GM19468 (cell line): ENCODE results near the gene CNOT11.
"Not testable (repeated sequence)": the region's sequence is repeated elsewhere in the genome, so short reads cannot be mapped to it uniquely, and the experiment has no call there.

ENCODE experiments used
- ATAC-seq: cut with Tn5 transposase; IDR thresholded peaks from one replicate; pipeline ENCODE4 v1.9.1; 2021; ENCODE audit warnings: mild to moderate bottlenecking, moderate library complexity, moderate number of reproducible peaks; ENCODE audit not compliant: unreplicated experiment; ENCODE audit errors: extremely low read depth

CNOT11 gene

DNA sequence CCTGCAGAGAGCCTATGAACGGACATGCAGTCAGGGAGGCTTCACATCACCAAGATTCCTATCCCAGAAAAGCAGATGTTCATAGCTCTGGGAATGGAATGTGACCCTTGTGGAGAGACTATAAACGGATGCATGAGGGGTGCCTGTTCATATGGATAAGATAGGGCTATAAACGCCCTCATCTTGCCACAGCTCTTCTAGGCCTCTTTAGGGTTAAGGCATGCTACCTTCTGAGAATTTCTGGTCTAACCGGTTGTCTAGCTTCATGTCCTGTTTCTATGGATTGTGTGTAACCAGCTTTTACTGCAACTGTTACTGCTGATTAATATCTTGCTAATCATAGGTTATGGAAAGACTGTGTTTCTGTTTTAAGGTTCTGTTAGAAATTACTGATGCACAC, 8.3 kb upstream of the CNOT11 start:
- not testable (repeated sequence) for ATAC-seq

DNA sequence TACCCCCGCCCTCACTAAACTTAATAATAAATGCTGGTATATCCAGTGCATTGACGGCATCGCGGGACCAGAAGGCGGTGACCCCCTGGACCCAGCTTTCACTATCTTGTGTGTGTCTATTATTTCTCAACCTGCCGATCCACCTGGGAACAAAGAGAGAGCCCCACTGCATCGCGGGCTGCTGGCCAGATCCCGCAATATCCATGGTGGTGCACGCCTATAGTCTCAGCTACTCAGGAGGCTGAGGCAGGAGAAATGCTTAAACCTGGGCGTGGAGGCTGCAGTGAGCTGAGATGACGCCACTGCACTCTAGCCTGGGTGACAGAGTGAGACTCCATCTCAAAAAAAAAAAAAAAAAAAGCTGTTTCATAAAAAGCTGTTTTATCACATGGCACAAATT, 7.8 kb upstream of the CNOT11 start:
- not testable (repeated sequence) for ATAC-seq

DNA sequence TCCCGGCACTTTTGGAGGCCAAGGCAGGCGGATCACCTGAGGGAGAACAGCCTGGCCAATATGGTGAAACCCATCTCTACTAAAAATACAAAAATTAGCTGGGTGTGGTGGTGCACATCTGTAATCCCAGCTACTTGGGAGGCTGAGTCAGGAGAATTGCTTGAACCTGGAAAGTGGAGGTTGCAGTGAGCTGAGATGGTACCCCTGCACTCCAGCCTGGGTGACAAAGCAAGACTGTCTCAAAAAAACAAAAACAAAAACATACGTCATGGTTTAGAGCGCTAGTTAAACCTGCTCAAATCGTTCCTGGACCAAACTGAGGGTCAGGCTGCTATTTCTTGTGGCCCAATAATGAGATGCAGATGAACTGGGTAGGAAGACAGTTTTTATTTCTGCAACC, 7.2 kb upstream of the CNOT11 start:
- not testable (repeated sequence) for ATAC-seq

DNA sequence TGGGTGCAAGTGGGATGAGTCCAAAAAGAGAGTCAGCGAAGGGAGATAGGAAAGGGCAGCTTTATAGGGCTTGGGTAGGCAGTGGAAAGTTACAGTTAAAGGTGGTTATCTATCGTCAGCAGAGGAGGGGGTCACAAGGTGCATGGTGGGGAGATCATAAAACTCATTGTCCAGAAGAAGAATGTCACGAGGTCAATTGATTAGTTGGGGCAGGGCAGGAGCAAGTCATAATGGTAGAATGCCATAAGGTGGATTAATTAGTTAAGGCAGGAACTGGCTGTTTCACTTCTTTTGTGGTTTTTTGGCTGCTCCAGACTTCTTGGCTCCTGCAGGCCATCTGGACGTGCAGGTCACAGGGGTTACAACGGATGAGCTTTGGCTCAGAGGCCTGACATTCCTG, 3.9 kb upstream of the CNOT11 start:
- not testable (repeated sequence) for ATAC-seq

DNA sequence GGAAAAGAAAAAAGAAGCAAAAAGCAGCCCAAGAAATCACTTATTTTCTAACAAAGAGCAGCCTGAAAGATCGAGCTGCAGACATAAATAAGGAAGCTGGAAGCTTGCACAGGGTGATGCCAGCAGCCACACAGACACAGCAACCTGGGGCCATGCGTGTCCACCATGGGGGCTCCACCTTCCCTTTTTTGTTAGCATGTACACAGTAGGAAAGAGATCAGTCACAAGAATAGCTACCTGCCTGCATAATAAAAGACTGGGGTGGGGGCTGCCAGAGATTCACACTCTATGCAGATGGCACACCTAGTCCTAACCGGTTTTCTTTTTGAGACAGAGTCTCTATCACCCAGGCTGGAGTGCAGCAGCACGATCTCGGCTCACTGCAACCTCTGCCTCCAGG, 2.9 kb upstream of the CNOT11 start:
- no peak for ATAC-seq

DNA sequence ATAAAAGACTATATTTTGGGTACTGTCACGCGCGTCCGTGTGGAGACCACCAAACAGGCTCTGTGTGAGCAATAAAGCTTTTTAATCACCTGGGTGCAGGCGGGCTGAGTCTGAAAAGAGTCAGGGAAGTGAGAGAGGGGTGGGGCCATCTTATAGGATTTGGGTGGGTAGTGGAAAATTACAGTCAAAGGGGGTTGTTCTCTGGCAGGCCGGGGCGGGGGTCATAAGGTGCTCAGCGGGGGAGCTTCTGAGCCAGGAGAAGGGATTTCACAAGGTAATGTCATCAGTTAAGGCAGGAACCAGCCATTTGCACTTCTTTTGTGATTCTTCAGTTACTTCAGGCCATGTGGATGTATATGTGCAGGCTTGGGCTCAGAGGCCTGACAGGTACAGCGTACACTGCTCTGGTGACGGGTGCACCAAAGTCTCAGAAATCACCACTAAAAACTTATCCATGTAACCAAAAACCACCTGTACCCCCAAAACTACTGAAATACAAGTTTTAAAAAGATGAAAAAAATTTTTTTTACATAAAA, 1.4 kb upstream of the CNOT11 start:
- not testable (repeated sequence) for ATAC-seq

DNA sequence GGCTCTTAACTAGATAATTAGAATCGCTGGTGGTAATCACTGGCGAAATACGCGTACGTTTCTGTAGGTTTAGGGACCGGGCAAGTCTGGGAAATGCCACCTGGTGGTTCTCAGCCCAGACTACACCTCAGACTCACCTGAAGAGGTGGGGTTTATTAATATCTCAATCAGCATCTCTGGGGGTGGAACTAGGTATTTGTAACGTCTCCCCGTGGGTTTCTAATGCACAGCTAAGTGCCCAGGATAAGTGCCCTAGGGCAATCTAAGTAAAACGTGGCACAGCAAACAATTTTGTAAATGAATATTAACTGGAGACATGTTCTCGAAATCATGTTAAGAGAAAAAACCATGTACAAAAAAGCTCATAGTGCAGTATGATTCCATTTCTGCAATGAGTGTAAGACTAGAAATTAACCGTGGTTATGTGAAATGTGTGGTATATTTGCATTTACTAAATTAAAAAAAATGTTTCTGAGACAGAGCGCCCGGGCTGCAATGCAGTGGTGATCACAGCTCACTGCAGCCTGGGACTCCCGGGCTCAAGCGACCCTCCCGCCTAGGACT, 760 bp upstream of the CNOT11 start:
- peak; percentile 16 for ATAC-seq

DNA sequence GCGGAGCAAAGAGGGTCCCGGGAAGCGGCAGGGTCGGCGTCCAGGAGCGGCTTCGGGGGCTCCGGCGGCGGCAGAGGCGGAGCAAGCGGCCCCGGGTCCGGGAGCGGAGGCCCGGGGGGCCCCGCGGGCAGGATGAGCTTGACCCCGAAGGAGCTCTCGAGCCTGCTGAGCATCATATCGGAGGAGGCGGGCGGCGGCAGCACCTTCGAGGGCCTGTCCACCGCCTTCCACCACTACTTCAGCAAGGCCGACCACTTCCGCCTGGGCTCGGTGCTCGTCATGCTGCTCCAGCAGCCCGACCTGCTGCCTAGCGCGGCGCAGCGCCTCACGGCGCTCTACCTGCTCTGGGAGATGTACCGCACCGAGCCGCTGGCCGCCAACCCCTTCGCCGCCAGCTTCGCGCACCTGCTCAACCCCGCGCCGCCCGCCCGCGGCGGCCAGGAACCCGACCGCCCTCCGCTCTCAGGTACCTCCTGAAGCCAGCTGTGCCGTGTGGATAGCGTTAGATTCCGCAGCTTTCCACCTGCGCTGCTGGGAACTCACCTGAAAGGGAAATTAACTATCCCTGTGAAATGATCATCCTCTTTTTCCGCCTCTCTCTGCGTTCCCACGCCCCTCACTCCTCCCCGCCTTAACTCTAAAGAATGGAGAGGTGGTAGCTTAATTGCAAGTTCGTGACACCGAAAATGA, 472 bp downstream of the CNOT11 start:
- ATAC-seq, result peak; percentile 2

DNA sequence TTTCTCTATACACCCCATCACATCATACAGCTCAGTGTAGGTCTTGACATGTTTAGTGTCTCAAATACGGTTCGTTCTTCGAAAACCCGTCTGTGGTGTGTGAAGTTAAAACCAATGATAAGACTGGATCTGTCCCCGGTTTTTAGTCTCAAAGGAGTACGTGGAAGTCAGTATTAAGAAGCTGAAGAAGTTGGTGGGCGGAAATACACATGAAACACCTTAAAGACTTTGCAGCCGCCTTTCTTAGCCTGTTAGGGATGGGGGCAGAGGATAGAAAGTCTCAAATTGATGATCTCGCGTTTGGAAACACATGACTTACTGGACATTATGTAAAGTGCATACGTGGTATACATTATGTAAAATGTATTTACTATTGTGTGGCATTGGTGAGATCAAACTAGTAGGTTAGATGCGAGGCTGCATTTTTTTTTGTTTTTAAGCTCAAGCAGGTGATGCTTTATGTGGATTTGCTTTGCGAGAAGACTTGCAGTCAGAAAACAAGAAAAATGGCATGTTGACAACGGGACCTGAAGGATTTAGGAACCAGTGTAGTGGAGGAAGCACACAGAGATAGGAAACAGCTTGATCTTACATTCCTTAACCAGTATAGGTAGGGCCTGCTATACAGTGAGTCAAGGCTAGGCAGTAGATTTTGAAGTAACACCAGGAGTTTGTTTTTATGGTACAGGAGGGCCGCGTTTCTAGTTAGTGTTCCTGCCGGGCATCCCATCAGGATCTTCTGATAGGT, 1.2 kb downstream of the CNOT11 start:
- no peak for ATAC-seq

DNA sequence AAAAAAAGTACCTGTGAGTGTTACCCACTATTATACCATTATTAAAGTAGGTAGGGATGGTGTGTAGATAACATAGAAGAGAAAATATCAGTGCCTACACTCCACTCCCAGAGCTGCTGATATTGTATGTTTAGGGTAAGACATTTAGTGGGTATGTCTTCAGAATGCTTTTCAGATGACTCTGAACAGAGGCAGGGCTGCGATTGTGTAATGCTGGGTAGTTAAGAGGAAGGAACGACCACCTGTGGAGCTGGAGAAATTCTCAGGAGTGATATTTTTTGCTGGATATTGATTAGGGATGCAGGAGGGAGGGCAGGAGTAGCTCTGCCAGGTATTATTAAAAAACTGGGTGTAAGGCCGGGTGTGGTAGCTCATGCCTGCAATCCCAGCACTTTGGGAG, 2.8 kb downstream of the CNOT11 start:
- ATAC-seq, result no peak

DNA sequence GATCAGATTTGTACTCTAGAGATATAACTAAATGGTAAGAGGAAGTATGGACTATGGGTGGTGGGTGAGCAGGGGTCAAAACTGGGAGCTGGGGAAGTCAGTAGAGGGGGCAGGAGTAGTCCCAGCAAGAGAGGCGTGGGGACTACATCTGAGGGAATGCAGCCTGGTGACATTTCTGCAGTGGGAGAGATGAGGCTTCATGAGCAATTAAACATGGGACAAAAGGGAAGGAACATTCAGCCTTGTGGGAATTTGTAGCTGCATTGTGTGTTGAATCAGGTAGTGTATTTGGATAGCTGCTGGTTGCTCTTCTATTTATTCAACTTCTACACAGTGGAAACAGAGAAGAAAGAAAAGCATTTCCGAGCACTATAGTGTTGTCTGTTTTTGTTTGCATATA, 3.6 kb downstream of the CNOT11 start:
- ATAC-seq, result no peak

DNA sequence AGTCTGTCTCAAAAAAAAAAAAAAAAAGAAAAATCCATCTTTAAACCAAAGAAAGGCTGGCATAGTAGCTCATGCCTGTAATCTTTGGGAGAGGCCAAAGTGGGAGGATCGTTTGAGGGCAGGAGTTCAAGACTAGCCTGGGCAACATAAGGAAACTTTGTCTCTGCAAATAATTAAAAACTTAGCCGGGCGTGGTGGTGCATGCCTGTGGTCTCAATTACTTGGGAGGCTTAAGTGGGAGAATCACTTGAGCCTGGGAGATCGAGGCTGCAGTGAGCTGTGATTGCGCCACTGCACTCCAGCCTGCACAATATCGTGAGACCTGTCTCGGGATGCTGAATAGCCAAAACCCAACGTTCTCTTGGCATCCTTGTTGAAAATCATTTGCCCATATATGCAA, 6.1 kb downstream of the CNOT11 start:
- no peak for ATAC-seq

DNA sequence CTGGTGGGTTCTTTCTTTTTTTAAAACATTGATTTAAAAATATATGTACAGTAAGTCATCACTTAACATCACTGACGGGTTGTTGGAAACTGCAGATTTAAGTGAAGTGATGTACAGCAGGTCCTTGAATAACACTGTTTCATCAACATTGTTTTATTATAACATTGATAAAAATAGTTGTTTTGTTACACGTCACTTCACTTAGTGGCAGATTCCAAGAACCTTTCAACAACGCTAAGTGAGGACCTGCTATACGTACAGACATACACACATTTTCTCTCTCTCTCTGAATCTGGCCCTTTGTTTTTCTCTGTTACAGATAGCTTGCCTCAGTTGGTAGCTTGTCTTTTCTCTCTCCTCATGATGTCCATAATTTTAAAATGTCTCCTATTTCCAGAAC, 9.5 kb downstream of the CNOT11 start:
- no peak for ATAC-seq

DNA sequence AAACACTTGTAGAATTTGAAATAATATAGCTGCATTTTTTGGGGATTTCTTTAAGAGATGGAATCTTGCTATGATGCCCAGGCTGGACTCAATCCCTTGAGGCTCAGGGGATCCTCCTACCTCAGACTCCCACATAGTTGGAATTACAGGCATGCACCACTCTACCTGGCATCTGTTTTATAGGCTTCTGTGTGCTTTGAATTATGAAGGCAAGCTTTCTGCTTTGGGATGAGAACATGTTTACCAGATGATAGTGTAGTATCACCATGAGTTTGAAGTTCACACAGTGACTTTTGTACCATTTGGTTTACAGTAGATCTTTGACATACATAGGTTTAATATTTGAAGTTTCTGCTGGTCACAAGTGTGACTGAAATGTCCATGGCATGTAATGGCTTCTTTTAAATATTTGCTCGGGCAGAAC, 10.7 kb downstream of the CNOT11 start:
- no peak for ATAC-seq

DNA sequence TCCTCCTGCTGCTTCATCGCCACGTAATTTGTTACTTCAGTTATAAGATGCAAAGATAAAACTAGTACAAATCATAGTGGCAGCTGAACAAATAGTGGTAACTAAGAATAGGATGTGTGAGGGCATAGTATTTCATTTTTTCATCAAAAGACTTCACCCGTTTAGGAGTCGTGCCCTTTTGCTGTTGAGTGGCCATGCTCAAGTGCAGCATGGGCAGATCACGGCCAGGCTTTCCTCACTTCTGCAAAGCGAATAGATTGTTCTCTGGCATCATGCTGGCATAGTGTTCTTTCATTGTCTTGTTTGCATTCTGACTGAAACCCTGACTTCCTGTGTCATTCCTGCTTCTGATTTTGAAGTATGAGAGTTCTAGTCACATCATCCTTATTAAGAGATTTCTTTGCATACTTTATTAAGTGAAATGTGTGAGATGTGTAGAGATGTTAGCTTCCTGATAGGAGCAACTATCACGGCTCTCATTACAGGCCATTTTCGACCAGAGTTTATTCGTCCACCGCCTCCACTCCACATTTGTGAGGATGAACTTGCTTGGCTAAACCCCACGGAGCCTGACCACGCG, 11.8 kb downstream of the CNOT11 start:
- no peak for ATAC-seq

DNA sequence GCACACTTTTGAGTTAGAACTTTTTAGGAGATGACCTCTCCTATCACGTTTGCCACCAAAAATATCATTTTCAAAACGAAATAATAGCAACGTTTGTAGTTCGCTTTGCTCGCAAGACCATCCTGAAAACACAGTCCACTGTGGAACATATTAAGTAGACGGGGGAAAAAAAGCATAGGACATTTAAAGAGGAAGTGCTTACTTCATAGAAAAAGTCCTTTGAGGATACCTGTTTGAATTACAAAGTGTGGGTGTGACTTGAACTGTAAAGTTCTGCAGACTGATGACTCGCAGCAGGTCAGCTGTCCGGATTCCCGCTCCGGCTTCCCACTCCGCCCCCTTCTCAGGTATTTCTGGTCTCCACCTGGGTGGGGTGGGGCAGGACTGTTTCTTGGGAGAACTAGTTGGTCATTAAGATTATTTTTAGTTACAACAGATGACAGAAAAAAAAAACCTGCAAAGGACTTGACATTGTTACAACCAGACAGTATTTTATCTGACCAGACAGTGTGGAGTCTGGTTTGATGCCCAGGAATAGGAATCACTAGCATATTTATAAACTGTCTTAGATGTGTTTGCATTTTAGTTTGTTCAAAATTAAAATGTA, 13.3 kb downstream of the CNOT11 start:
- no peak for ATAC-seq

DNA sequence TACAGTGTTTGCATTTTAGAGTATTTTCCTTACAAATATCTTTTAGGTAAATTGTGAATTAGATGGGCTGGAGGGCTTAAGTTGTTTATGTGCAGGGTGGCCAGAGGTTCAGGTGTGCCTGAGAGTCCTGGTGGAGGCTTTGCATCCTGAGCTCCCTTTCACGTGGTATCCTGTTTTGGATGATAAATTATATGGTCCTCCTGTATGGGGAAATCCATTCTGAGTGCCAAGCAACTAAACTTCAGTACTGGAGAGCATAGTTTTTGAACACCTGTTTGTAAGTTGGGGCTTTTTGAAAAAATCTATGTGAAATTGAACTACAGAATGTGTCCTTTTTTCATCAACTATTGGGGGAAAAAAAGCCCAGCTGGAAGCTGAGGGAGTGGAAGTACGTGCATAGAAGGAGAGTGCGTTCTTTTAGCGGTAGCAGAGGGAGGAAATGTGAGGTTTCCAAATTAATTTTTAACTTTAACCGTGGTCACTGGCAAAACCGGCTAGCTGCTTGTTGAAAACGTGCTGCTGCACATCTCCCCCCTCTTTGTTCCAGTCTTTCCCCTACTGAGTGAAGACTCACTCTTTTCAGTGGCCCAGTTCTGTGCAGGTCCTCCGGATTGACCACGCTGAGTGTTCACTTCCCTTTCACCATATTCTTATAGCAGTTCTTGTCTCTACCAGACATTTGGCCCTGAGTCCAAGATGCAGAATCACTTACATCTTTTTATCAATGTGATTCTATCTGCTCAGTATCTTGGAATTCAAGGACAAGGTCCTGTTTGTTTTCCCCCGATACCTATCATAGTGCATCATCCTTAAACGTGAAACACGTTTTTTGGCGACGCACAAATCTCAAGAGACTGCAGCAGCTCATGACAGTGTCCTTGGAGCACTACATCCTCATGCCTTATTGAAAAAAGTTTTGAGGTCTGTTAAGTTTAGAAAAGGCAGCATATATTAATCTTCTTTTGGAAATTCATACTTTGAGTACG, 15.3 kb downstream of the CNOT11 start:
- no peak for ATAC-seq

DNA sequence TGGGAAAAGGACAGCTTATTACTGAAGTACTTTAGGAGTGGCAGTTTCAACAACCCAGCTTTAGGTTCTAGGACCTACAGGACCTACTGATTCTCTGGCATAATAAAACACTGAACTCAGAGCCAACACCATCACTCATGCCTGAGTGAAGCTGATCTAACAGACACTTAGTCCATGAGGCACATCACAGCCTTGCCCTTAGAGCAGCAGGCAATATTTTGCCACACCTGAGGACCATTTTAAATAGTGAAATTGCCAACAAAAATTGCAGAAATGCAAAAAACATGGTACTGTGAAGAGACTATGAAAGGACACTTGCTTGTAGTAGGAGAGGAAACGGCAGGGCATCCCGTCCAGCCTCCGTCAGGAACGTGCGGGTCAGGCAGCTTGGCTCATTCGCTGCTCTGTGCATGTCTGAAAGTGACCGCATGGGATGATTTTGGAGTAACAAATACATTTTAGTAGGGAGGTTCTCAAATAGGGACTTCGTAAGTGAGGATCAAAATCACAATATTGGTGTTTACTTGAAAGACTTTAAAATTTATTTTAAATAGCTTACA, 18.1 kb downstream of the CNOT11 start:
- ATAC-seq, result no peak
